ENCODE results near the gene AVPR1A. TPM values are rescaled to one million over a fixed set of nuclear protein-coding genes. Genes with fewer than 3 reads are reported as not detected.
A peak's percentile ranks its signal among the peaks of the same experiment; 100 is the strongest.

AVPR1A gene
- total RNA-seq, 1 experiment from 2014 or later, result 0.21 TPM

DNA sequence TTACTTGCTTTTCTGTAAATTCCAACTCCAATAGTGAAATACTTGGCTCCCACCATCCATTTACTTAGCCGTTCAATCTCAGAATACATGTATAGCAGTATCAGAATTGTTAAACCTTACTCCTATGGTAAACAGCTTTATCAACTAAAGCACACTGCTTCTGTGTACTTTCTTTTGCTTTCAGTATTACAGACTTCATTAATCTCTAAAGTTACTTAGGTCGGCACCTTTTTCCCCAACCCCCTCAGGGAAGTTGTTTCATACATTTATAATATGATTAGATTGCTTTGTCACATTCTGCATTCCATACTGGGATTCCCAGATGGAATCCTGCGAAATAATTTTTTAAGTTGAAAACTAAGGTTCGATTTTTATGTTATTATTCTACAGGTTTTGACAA, 12.5 kb downstream of the AVPR1A start:
- no peaks in the 10 kb centered on the region for H3K9me3 ChIP-seq (replicated peaks)
- no peak for DNase-seq (ENCODE audit: low read depth in 1 of 2, low spot score in 2 of 2)
- H3K36me3 ChIP-seq, result no peaks in the 10 kb centered on the region
- H3K27me3 ChIP-seq (replicated peaks), result peaks cover 6% of the 10 kb centered on the region; the same call in 1 of the 2 replicates
- no peak overlapping the region for H3K4me3 ChIP-seq
- H3K27ac ChIP-seq, result no peak overlapping the region
- H3K4me1 ChIP-seq (replicated peaks), result no peaks in the 10 kb centered on the region

DNA sequence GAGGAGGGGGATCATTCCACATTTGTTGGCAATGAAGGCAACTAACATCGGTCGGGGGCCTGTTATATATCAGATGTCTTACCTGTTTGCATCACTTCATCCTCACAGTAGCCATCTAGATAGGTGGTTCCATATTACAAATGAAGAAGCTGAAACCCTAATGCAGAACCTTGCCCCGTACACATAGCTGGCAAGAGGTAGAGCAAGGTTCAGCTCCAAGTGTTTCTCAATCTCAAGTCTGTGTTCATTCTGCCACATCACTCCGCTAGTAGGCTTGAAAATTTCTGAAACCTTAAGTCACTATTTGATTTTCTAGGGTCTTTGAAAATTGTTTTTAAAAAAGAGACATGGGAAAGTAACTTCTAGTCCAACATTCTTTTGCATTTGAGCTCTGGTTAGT, 17.0 kb downstream of the AVPR1A start:
- DNase-seq (ENCODE audit: low read depth in 1 of 2, low spot score in 2 of 2), result no peak
- Histone ChIP-seq H3K27ac (no peak overlapping the region), H3K9me3 (replicated peaks) (no peaks in the 10 kb centered on the region), H3K27me3 (replicated peaks) (peaks cover 2% of the 10 kb centered on the region; the same call in 1 of the 2 replicates), H3K4me1 (replicated peaks) (no peaks in the 10 kb centered on the region), H3K36me3 (no peaks in the 10 kb centered on the region), H3K4me3 (no peak overlapping the region)

GRCh38 chr12:63132201-63132600, 18.8 kb downstream of the AVPR1A start:
- DNase-seq (ENCODE audit: low read depth in 1 of 2, low spot score in 2 of 2), result no peak
- Histone ChIP-seq H3K4me3 (no peak overlapping the region), H3K27ac (no peak overlapping the region), H3K36me3 (no peaks in the 10 kb centered on the region), H3K9me3 (replicated peaks) (no peaks in the 10 kb centered on the region), H3K27me3 (replicated peaks) (peaks cover 2% of the 10 kb centered on the region; the same call in 1 of the 2 replicates), H3K4me1 (replicated peaks) (no peaks in the 10 kb centered on the region)

GRCh38 chr12:63129927-63130326, 21.1 kb downstream of the AVPR1A start:
- Histone ChIP-seq H3K9me3 (replicated peaks) (no peaks in the 10 kb centered on the region), H3K27me3 (replicated peaks) (peaks cover 2% of the 10 kb centered on the region; the same call in 1 of the 2 replicates), H3K4me3 (no peak overlapping the region), H3K27ac (no peak overlapping the region), H3K4me1 (replicated peaks) (no peaks in the 10 kb centered on the region), H3K36me3 (no peaks in the 10 kb centered on the region)
- no peak for DNase-seq (ENCODE audit: low read depth in 1 of 2, low spot score in 2 of 2)

GRCh38 chr12:63124778-63125177, 26.2 kb downstream of the AVPR1A start:
- H3K9me3 ChIP-seq (replicated peaks), result no peaks in the 10 kb centered on the region
- no peaks in the 10 kb centered on the region for H3K36me3 ChIP-seq
- no peaks in the 10 kb centered on the region for H3K4me1 ChIP-seq (replicated peaks)
- H3K27me3 ChIP-seq (replicated peaks), result no peaks in the 10 kb centered on the region; the same call in 1 of the 2 replicates
- H3K27ac ChIP-seq, result no peak overlapping the region
- no peak overlapping the region for H3K4me3 ChIP-seq
- no peak for DNase-seq (ENCODE audit: low read depth in 1 of 2, low spot score in 2 of 2)

GRCh38 chr12:63103494-63104131, 47.4 kb downstream of the AVPR1A start:
- peak in 1 of 2 experiments; percentile 23 for DNase-seq (ENCODE audit: low read depth in 1 of 2, low spot score in 2 of 2)
- H3K36me3 ChIP-seq, result no peaks in the 10 kb centered on the region

DNA sequence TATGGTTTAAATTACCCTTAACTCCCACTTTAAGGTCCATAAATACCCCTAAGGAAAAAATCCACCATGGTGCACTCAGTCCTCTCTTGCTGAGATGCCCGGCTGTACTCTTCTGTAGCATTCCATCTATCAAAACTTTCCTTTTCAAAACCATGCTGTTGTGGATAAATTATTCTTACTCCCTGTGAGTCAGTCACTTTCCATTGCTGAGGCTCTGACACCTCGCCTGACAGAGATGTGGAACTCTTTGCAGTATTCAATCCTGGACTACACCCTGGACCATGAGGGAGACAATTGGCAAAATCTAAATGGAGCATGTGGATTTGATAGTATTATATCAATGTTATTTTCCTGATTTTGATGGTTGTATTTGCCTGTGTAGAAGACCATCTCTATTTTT, 49.1 kb downstream of the AVPR1A start:
- Histone ChIP-seq H3K4me3 (no peak overlapping the region), H3K9me3 (replicated peaks) (no peaks in the 10 kb centered on the region), H3K27ac (no peak overlapping the region), H3K36me3 (no peaks in the 10 kb centered on the region), H3K27me3 (replicated peaks) (peaks cover 7% of the 10 kb centered on the region), H3K4me1 (replicated peaks) (no peaks in the 10 kb centered on the region)
- no peak for DNase-seq (ENCODE audit: low read depth in 1 of 2, low spot score in 2 of 2)

More at GRCh38 chr12:63103494-63104131, 47.4 kb downstream of the AVPR1A start:
- H3K4me3 ChIP-seq, result no peak overlapping the region
- H3K27me3 ChIP-seq (replicated peaks), result peaks cover 3% of the 10 kb centered on the region
- no peaks in the 10 kb centered on the region for H3K9me3 ChIP-seq (replicated peaks)
- no peak overlapping the region for H3K27ac ChIP-seq
- no peaks in the 10 kb centered on the region for H3K4me1 ChIP-seq (replicated peaks)

DNA sequence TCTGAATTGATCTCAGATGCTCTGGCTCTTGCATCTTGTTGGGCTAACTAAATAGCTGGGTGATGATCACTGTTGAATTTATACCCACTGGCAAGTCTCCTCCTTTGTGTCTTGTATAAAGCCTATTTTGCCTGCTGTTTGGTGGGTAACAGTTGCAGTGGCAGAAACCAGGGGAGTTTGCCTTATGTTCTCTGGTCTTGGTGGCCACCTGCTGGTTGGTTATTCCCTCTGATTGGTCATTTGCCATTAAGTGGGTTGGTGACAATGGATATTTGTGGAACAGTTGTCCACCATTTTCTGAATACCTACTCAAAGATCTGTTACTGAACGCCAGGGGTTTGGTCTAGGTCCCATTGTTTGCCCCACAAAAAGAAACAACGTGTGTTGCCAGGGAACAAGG, 52.1 kb downstream of the AVPR1A start:
- H3K36me3 ChIP-seq, result no peaks in the 10 kb centered on the region
- DNase-seq (ENCODE audit: low read depth in 1 of 2, low spot score in 2 of 2), result no peak
- no peak overlapping the region for H3K27ac ChIP-seq
- no peaks in the 10 kb centered on the region for H3K4me1 ChIP-seq (replicated peaks)
- H3K27me3 ChIP-seq (replicated peaks), result peaks cover 7% of the 10 kb centered on the region; the same call in 1 of the 2 replicates
- H3K9me3 ChIP-seq (replicated peaks), result no peaks in the 10 kb centered on the region
- no peak overlapping the region for H3K4me3 ChIP-seq

GRCh38 chr12:63095369-63095980, 55.5 kb downstream of the AVPR1A start:
- Histone ChIP-seq H3K27me3 (replicated peaks) (peaks cover 7% of the 10 kb centered on the region; the same call in 1 of the 2 replicates), H3K4me3 (no peak overlapping the region), H3K36me3 (no peaks in the 10 kb centered on the region), H3K4me1 (replicated peaks) (no peaks in the 10 kb centered on the region), H3K9me3 (replicated peaks) (no peaks in the 10 kb centered on the region), H3K27ac (no peak overlapping the region)
- DNase-seq (ENCODE audit: low read depth in 1 of 2, low spot score in 2 of 2), result no peak

DNA sequence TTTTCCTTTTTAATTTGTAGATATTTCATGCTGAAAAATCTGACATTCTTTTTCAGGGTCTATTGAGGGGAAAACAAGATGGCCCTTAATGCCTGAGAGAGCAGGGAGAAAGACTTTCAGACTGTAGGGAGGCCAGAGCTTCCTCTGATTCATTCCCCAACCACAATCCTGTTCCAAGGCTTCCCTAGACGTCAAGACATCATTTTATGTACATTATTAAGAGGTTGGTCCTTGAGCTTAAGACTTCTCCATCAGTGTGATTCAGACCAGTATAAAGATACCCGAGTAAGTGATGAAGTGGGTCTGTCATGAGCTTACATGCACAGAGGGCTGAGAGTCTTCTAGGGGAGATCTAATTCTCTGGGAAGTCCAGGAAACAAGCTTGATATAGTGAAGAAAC, 57.3 kb downstream of the AVPR1A start:
- H3K27me3 ChIP-seq (replicated peaks), result peaks cover 7% of the 10 kb centered on the region; the same call in 1 of the 2 replicates
- H3K27ac ChIP-seq, result no peak overlapping the region
- DNase-seq (ENCODE audit: low read depth in 1 of 2, low spot score in 2 of 2), result no peak
- no peak overlapping the region for H3K4me3 ChIP-seq
- no peaks in the 10 kb centered on the region for H3K9me3 ChIP-seq (replicated peaks)
- H3K36me3 ChIP-seq, result no peaks in the 10 kb centered on the region
- no peaks in the 10 kb centered on the region for H3K4me1 ChIP-seq (replicated peaks)

DNA sequence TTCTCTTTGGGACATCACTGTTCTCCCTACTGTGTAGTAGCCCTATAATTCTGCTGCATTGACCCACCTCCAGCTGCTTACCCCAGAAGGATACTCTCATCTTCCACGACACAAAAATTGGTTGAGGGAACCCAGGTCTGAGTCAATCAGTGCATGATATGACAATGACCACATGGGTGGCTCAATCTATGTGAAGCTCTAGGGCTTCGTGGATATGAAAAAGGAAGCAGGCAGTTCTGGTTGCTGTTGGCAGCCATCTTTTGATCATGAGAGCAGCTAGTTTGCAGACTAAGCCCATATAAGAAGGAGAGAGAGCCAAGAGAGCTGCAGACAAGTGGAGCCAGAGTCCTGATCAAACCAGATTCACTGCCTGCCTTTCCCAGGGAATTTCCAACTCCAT, 57.9 kb downstream of the AVPR1A start:
- Histone ChIP-seq H3K36me3 (no peaks in the 10 kb centered on the region), H3K4me1 (replicated peaks) (no peaks in the 10 kb centered on the region), H3K4me3 (no peak overlapping the region), H3K9me3 (replicated peaks) (no peaks in the 10 kb centered on the region), H3K27me3 (replicated peaks) (peaks cover 7% of the 10 kb centered on the region; the same call in 1 of the 2 replicates), H3K27ac (no peak overlapping the region)
- DNase-seq (ENCODE audit: low read depth in 1 of 2, low spot score in 2 of 2), result no peak

Other genes with a start within 250 kb of the AVPR1A start
- gene PPM1H, start 216.1 kb downstream of the AVPR1A start, total RNA-seq (2014; rRNA removed; shearing (Covaris generic)), result 8.5 and 9.6 TPM in 2 replicates